Fibroblast of upper back skin (primary cell): ENCODE measurements around the gene GABRB2.

Experiments
- DNase-seq: peaks from one replicate; pipeline ENCODE4 v3.0.0-alpha.2; 2013

Gene GABRB2

DNA sequence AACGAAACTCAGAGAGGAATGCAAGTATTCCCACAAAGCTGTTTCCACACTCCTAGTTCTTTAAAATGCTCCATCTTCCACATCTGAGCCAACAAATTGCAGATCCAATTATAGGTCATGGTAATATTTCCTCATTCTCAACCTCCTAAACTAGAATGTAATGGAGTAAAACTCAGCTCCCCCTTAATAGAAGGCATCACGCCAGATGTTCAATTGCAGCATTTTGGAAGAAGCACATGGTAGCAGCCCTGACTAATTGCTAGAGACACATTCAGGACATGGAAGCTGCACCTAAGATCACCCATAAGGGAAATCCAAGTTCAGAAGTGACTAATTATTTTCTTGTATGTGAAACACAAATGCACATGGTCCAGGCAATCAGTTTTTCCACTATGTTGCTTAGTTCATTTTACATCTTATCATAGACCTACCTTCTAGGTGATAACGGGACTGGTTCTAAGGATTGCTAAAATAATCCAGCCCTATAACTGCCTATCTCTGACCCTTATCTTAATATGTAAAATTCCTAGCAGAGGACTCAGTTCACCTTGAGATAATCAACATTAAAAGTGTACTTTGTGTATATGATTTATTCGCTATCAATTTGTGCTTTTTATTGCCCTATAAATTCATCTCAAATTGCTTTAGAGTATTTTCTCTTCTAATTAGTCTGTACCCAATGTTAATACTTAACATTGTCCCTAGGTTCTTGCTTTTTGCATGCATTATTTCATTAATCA, 75.1 kb downstream of the GABRB2 start:
- no peak for DNase-seq

DNA sequence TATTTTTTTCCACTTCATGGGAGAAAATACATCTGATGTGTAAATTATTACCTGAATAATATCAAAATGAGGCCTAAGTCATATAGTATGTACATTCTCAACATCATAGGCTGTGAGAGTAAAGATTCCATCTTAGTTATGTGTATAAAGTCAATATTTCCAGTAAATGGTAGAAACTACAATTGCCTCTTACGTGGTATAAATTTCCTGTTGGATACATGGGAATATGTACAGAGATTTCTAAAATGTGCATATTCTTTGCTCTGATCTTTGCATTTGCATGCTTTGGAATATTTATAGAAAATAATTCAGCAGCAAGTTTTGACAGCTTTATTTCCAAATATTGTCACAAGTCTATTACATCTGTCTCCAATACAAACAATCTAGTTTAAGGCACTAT, 78.8 kb downstream of the GABRB2 start:
- DNase-seq: no peak

DNA sequence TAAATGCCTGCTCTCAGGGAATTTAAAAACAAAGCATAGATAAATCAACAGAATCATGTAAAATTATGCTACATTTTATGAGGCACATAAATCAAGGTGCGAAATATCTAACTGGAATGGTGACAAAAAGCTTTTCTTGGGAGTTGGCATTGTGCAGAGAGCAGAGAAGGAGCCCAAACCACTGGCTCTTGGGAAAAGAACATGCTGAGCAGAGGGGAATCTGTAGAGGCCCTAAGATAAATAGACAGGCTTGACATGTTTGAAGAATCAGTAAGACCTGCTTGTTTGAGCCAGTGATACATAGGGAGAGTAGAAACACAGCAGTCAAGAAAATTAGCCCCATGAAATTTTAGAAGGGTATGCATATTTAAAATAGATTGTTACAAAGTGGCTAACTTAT, 85.8 kb downstream of the GABRB2 start:
- no peak for DNase-seq

DNA sequence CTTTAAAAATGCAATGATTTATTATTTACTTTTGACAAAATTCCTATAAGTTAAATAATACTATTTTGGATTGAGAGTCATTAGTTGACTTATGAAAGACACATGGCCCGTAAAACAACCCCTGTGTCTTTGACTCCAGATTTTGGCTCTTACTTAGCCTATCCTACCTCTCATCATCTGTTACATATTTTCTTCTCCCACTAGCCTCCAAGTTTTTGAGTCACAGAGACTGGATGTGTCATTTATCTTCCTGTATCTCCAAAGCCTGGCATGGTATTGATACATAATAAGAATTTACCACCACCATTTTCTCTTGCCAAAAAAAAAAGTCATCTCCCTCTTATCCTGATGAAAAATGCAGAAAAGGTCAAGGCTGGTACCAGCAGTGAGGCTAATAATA, 99.9 kb downstream of the GABRB2 start:
- peak; percentile 6 for DNase-seq

DNA sequence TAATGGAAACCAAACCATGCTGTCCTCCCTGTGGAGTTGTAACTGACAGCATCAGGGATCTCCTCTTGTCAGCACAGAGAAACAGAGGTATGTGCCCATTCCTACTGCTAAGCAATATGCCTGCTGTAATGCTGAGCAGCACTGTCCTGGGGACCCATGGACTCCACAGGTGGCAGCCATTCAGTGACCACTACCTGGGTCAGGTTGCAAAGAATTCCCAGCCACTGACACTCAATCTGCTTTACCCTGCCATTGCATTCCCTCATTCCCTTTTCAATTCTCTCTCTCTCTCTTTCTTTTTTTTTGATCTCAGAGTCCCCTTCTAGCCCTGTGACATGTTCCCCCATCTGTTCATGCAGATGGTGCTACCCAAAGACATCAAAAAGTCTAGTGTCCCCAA, 104.1 kb downstream of the GABRB2 start:
- DNase-seq: no peak

DNA sequence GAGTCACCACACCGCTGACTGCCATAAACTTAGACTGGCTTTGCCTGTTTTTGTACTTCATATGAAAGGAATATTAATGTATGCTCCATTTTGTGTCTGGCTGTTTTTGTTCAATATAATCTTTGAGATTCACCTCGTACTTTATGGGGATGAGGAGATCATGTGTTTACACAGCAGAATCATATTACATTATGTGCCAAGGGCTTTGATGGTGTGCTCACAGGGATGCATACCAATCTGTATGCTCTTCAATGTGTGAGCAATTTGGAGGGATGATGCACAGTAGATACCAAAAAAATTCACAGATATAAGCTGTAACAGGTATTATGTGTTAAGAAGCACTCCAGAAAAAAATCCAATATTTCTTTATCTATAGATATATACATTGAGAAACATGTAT, 113.7 kb downstream of the GABRB2 start:
- DNase-seq: no peak

DNA sequence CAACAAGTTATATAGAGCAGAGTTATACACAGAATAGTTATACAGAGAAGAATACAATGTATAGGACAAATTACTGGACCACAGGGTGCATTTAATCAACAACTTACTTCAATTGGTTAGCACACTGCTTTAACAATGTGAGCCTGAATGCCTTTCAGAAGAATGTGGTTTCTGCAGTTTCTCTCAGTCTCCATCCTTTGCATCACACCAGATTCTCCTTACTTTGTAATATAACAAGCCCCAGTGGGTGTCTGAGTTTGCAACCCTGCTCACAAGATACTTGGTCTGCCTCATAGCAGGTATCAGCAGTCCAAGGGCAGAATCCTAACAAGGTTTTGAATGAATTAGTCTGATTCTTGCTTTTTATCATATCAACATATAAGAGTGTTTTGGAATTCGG, 114.6 kb downstream of the GABRB2 start:
- DNase-seq: no peak

DNA sequence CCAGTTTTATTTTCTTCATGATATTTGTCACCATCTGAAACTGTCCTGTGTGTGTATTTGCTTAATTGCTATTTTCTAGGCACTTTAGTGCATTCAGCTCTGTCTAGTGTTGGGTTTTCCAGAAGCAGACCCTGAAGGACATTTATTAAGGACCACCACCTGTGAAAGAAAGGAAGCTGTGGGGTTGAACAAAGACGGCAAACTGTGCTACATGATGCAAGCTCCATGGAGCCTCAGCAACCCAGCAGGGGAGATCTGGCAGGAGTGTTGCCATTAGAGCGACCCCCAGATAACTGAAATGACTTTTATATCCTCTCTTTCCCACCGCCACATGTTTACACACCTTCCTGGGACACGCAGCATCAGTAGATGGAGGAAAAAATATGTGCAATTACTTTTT, 125.5 kb downstream of the GABRB2 start:
- no peak for DNase-seq

DNA sequence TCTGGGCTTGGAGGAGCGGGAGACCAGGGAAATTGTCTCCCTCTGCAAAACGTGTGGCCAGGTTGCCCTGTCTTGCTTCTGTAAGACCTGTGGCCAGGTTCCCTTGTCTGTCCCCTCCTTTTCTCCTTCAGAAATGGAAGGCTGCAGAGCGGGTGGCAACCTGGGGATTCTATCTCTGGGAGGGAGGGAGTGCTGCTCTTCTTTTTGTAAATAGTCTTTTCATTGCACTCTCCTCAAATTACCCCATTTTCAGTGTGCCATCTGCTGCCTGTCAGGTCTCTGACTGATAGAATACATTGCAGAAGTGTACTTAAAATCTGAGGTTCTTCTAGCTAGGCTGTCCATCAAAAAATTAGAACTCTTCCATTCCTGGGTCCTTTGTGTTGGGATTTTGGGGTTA, 126.0 kb downstream of the GABRB2 start:
- DNase-seq: no peak

DNA sequence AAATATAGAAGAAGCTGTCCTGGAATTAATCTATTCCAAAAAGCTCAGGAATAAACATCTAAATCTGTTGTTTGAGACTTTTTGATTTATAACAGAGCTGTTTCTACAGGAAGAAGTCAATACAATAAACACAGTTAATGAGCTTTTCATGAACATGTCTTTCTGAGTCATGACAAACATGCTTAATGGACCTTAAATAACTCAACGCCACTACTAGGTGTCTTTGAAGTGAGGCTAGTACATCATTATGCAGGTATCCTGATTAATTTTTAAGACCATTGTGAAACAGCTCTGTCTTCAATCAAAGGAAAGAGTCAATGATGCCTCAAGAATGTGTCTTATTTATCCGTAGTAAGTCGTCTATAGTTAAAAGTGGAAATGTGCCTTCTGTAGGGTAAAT, 131.6 kb downstream of the GABRB2 start:
- DNase-seq: no peak

DNA sequence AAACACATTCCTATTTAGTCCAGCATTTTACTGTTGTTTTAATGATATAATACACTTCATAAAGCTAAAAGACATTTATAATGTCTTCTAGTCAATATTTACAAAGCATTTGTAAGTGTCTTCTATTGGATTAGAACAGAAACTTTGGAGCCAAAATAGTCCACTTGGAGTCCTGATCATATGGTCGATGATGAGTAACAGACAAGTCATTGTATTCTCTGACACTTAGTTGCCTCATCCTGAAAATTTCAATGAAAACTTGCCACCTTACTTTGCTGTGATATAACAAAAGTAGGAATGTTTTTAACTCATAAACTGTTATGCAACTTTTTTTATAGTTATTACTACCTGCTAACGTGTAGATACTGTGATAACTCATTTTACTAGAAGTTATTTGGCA, 132.5 kb downstream of the GABRB2 start:
- DNase-seq: no peak

DNA sequence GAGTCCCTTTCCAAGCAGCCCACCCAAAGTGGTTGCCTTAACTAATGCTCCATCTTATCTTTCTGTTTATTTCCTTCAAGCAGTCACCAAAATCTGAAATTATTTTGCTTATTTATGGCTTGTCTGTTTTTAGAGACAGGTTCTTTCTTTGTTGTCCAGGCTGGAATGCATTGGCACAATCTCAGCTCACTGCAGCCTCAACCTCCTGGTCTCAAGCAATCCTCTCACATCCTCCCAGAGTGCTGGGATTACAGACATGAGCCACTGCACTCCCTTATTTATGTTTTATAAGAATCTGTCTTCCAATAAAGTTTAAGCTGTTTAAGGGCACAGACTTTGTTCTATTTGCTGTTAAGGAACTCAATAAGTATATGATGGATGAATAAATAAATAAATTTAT, 133.7 kb downstream of the GABRB2 start:
- no peak for DNase-seq

DNA sequence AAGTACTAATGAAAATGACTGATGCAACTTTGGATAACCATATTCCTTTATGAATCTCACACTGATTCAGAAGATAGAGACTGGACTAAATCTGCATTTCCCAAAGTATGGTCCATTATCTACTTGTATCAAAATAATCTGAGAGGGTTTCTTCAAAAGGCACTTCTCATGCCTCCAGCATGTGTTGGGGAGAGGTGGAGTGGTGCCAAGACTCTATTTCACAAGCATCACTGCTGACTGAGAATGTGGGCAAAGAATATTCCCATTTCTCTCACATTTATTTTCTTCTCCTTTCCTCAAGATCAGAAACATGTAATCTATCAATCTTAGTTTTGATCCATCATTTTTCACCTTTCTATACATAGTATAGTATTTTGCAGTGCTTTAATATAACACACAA, 135.4 kb downstream of the GABRB2 start:
- DNase-seq: no peak

DNA sequence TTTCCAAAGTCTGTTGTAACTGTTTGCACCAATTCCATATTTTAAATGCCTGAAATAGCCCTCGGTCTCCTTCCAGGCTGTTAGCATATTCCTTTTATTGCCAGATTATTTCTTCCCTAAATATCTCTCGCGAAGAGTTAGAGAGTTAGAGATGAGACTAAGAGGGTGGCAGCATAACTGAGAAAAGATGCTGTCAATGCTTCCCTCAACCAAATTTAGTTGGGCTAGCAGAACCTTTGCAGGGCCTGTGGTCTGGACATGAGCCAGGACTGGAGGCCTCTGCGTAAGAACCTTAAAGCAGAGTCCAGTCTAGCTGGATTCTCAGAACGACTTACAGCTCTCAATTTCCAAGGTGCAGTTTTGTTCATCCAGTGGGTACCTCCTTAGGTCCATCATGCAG, 135.9 kb downstream of the GABRB2 start:
- no peak for DNase-seq

DNA sequence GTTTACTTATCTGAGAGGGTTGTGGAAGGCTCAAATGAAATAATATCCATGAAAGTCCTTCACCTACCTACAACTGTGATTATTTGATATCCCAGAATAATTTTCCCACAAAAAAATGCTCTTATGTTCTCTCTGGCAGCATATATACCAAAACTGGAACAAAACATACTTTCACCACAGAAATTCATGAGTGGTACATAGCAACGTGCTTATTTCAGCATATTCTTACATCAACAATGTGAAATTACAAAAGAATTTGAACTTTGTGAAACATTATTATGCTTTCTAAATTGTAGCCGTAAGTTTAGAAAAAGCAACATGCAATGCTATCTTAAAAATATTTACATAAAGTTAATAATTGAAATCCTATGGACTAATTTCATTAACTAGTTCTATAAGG, 137.1 kb downstream of the GABRB2 start:
- no peak for DNase-seq

DNA sequence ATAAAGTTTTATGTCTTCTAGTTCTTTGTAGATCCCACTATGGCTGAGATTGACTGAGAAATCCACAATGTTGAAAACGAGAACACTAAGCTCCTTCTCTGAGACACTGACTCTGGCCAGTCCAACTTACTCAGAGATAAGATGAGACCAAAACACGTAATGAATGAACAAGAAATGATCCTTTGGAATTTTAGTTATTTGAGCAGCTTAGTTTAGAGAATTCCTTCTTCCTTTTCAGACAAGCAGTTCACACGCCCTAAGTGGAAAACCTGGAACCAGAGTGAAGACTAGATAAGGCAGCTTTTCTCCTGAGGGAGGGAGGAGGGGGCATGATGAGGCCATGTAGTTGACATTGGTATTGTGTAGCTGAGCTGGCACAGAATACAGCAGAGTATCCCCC, 139.6 kb downstream of the GABRB2 start:
- DNase-seq: peak; percentile 9

DNA sequence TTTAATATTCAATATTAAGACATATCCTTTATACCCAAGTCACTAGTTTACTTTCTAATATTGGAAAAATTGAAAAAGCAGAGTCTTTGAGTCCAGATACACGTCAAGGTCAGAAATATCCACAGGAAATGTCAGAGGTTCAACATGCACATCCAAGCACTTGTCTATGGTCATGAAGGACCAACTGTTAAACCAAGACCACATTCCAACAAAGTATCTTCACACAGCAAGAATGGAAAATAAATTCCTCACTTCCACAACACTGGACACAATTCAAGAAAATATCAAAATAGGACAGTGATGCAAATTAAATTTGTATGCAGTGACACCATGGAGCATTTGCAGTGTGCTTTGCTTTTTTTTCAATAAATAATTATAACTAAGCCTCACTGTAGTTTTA, 142.5 kb downstream of the GABRB2 start:
- DNase-seq: no peak

DNA sequence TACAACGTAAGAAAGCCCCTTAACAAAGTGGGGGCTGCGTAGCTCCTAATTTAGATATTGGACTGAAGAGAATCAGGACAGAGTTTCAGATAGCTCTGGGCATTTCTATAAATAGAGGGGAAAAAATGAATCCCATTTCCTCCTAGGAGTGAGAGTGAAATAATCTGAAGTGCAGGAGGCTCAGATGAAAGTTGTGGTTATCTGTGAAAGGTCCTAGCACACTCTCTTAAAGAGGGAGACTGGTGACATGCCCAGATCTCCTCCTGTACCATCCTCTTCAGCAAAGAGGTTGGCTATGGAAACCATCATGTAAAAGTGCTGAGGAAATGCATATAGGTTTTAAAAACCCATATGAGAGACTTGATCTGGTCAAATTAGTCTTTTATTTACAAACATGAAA, 143.4 kb downstream of the GABRB2 start:
- no peak for DNase-seq

DNA sequence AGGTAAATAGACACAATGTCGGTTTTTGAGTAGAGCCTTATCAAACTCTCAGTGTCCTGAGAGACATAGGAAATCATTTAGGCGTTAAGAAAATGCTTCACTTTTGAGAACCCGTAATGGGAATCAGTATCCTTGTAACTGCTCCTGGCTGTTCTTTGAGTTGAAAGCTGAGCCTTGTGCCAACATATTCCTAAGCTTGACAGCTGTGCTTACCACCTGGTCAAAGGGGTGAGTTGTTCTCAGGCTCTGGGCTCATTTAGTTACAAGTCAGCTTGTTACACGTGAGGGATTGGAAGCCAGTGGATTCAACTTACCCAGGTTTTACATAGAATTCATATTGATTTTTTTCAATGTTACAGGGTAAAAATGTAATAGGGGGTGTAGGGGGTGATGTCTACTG, 145.9 kb downstream of the GABRB2 start:
- no peak for DNase-seq

DNA sequence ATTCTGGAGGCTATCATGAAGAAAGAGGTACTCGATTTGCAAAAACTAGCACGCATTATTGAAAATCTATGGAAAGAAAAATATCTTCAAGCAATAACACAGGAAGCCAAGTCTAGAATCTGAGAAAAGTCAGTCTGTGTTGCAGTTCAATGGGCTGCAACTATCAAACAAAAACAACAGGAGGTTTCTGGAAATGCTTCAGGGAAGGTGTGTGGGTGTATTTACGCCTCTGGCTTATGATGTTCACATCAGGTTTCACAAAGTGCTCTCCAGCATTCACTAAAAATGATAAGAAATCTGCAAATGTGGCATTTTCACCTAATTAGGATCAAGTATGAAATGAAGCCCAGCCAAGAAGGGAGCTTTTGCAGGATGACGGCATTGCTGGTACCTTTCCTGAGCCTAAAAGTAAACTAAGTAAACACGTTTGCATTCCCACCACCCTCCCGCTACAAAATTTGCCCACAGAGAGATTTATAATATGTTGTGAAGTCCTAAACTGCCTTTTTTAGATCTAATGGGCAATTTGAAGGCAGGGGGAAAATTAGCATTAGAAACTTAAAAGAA, 146.4 kb downstream of the GABRB2 start:
- DNase-seq: no peak

DNA sequence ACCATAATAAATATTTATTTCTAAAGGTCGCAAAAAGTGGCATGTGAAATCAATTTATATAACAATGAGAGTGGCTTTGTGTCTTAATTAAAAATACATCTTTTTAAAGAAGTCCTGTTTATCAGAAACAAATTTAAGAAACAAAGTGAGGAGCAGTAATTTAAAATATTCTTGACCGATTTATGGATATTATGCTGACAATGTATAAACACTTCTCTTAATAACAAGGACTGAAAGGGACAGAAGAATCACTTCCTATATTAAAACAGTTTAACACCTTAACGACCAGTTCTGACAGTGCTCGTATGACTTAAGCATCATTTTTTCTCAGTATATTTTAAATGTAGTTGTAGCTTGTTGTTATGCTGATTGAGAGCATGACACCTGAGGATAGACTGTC, 149.1 kb downstream of the GABRB2 start:
- DNase-seq: no peak

DNA sequence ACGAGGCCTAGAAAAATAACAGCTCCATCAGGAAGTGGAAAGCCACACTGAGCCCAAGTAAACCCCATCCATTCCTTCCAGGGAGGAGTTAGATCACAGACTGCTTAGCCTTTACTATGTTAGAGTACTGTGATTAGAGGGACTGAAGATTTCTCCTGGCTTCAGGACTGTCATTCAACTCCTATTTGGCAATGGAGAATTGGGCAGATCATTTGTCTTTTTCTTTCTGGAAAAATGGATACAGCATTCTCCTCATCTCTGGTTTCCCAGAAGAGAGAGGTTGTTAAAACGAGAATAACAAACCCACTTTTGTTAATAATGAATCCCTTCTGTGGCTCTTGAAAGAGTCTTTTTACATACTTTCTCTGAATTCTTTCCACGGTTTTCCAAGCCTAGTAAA, 150.4 kb downstream of the GABRB2 start:
- DNase-seq: no peak

DNA sequence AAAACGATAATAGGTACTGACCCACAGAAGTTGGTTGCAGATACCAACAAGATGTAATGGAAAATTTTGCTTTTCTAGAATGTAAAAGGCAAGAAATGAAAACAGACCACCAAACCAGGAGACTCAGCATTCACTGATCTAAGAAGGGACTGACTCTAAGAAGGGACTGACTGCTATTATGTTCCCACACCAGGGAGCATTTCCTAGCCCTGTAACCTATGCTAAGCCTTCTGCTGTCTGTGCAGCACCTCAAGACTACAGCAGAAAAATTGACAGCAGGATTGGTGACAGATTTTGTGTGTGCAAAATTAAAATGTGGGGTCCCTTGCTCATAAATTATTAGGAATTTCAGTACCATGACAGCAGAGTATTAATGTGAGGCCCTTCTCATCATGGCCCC, 154.8 kb downstream of the GABRB2 start:
- no peak for DNase-seq

DNA sequence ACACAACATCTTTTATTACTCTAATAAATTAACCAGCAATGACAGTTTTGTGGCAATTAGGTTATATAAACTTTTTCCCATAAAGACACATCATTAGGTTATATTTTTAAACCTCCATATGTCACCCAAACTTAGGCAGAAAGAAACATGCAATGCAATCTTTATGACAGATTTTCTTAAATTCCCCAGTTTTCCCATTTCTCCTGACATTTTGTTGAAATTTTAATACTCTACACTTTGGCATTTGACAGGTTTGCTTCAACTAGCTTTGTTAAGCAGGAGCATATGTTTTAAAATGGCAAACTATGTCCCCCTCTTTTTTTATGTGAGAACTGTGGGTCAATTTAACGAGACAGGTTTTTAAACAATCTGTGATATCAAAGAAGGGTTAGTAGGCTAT, 155.5 kb downstream of the GABRB2 start:
- DNase-seq: no peak

DNA sequence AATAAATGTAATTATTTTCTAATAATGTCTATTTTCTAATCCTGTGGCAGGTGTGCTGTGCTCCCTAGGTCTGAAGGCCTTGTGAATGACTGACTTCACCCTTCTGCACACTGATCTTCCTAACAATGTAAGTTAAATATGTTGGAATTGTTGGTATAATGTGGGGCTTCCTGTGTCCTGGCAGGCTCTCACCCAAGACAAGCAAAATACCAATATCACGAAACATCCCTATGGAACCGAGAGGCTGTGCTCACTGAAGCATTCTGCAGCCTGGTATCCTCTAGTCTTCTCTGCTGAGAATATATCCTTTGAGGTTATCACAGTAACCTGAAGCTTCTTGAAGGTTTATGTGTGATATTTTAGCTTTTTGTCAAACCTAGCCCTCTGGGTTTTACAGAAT, 159.4 kb downstream of the GABRB2 start:
- DNase-seq: no peak
